ENCODE measurements around the gene KCNK6. TPM values are rescaled to one million over a fixed set of nuclear protein-coding genes. Genes with fewer than 3 reads are reported as not detected.

Gene KCNK6
- total and polyA plus RNA-seq, 3 experiments from 2014 or later, result 3.6 to 11.1 (median 10.1) TPM

GRCh38 chr19:38318660-38319059, 985 bp upstream of the KCNK6 start:
- H3K27me3 Mint-ChIP-seq, result no peaks in the 10 kb centered on the region
- Histone ChIP-seq H3K4me3 (ENCODE audit: low read length) (no peak overlapping the region), H3K9me3 (ENCODE audit: low read length) (no peaks in the 10 kb centered on the region), H3K27ac (ENCODE audit: low read depth, low read length) (no peak overlapping the region), H3K36me3 (ENCODE audit: insufficient read depth, low read length) (no peaks in the 10 kb centered on the region), H3K27me3 (ENCODE audit: insufficient read depth, low read length, poor library complexity, severe bottlenecking) (no peaks in the 10 kb centered on the region), H3K4me1 (ENCODE audit: insufficient read depth, low read length) (peaks cover 48% of the 10 kb centered on the region)
- peaks cover 0 to 7% (median 4%) of the 10 kb centered on the region in 3 donors for H3K36me3 Mint-ChIP-seq
- no peak for DNase-seq
- H3K4me3 Mint-ChIP-seq, result peak overlapping the region; percentile 82 to 86 (median 84)
- peak overlapping the region in 6 of 8 donors; percentile 35 to 84 (median 68) for H3K27ac Mint-ChIP-seq
- H3K9me3 Mint-ChIP-seq, result no peaks in the 10 kb centered on the region
- POLR2A ChIA-PET, result no interaction called here
- CTCF ChIA-PET, result interaction anchor here (0.8 to 2.9 kb wide), 4 partner anchors 17 to 84 kb away, joined by 3 to 11 read pairs (median 6); partner anchors contain the start of genes CATSPERG, FAM98C and PSMD8
- peaks cover 45 to 68% (median 55%) of the 10 kb centered on the region in 3 donors for H3K4me1 Mint-ChIP-seq

GRCh38 chr19:38320969-38321339, 1.3 kb downstream of the KCNK6 start:
- Mint-ChIP-seq H3K9me3 (no peaks in the 10 kb centered on the region), H3K4me1 (peaks cover 40 to 57% (median 48%) of the 10 kb centered on the region in 3 donors), H3K27ac (peak overlapping the region; percentile 48 to 94 (median 85)), H3K4me3 (peak overlapping the region; percentile 84 to 91 (median 85)), H3K27me3 (no peaks in the 10 kb centered on the region), H3K36me3 (peaks cover 0 to 25% (median 6%) of the 10 kb centered on the region in 3 donors)
- Histone ChIP-seq H3K4me3 (ENCODE audit: low read length) (no peak overlapping the region), H3K9me3 (ENCODE audit: low read length) (no peaks in the 10 kb centered on the region), H3K36me3 (ENCODE audit: insufficient read depth, low read length) (no peaks in the 10 kb centered on the region), H3K27ac (ENCODE audit: low read depth, low read length) (no peak overlapping the region), H3K27me3 (ENCODE audit: insufficient read depth, low read length, poor library complexity, severe bottlenecking) (no peaks in the 10 kb centered on the region), H3K4me1 (ENCODE audit: insufficient read depth, low read length) (peaks cover 43% of the 10 kb centered on the region)
- ChIA-PET CTCF (interaction anchor here (1.6 to 2.9 kb wide), 2 partner anchors 53 to 77 kb away, joined by 3 to 11 read pairs; partner anchors contain the start of gene PSMD8), POLR2A (no interaction called here)
- DNase-seq, result no peak

GRCh38 chr19:38321646-38322196, 2.1 kb downstream of the KCNK6 start:
- ChIA-PET POLR2A (no interaction called here), CTCF (no interaction called here)

GRCh38 chr19:38323291-38323690, 3.6 kb downstream of the KCNK6 start:
- ChIA-PET CTCF (no interaction called here), POLR2A (no interaction called here)
- no peaks in the 10 kb centered on the region for H3K9me3 ChIP-seq (ENCODE audit: low read length)
- H3K27me3 Mint-ChIP-seq, result no peaks in the 10 kb centered on the region
- peaks cover 7% of the 10 kb centered on the region for H3K36me3 ChIP-seq (ENCODE audit: insufficient read depth, low read length)
- peaks cover 24 to 37% (median 30%) of the 10 kb centered on the region in 3 donors for H3K4me1 Mint-ChIP-seq
- peaks cover 27% of the 10 kb centered on the region for H3K4me1 ChIP-seq (ENCODE audit: insufficient read depth, low read length)
- no peak overlapping the region for H3K27ac ChIP-seq (ENCODE audit: low read depth, low read length)
- peak overlapping the region in 6 of 8 donors; percentile 18 to 69 (median 52) for H3K27ac Mint-ChIP-seq
- no peak for DNase-seq
- H3K9me3 Mint-ChIP-seq, result no peaks in the 10 kb centered on the region
- H3K27me3 ChIP-seq (ENCODE audit: insufficient read depth, low read length, poor library complexity, severe bottlenecking), result no peaks in the 10 kb centered on the region
- peaks cover 0 to 48% (median 13%) of the 10 kb centered on the region in 3 donors for H3K36me3 Mint-ChIP-seq
- H3K4me3 ChIP-seq (ENCODE audit: low read length), result no peak overlapping the region
- no peak overlapping the region for H3K4me3 Mint-ChIP-seq

More at GRCh38 chr19:38321646-38322196, 2.1 kb downstream of the KCNK6 start:
- H3K27me3 ChIP-seq (ENCODE audit: insufficient read depth, low read length, poor library complexity, severe bottlenecking), result no peaks in the 10 kb centered on the region
- H3K27ac ChIP-seq (ENCODE audit: low read depth, low read length), result no peak overlapping the region
- Mint-ChIP-seq H3K27me3 (no peaks in the 10 kb centered on the region), H3K4me3 (peak overlapping the region in 5 of 7 donors; percentile 34 to 86 (median 84)), H3K27ac (peak overlapping the region in 4 of 8 donors; percentile 35 to 87 (median 59)), H3K4me1 (peaks cover 34 to 49% (median 41%) of the 10 kb centered on the region in 3 donors), H3K9me3 (no peaks in the 10 kb centered on the region), H3K36me3 (peaks cover 0 to 32% (median 7%) of the 10 kb centered on the region in 3 donors)
- peaks cover 36% of the 10 kb centered on the region for H3K4me1 ChIP-seq (ENCODE audit: insufficient read depth, low read length)
- no peaks in the 10 kb centered on the region for H3K9me3 ChIP-seq (ENCODE audit: low read length)
- H3K36me3 ChIP-seq (ENCODE audit: insufficient read depth, low read length), result no peaks in the 10 kb centered on the region
- DNase-seq, result no peak
- H3K4me3 ChIP-seq (ENCODE audit: low read length), result no peak overlapping the region

GRCh38 chr19:38324431-38324830, 4.8 kb downstream of the KCNK6 start:
- Histone ChIP-seq H3K36me3 (ENCODE audit: insufficient read depth, low read length) (peaks cover 7% of the 10 kb centered on the region), H3K9me3 (ENCODE audit: low read length) (no peaks in the 10 kb centered on the region), H3K27me3 (ENCODE audit: insufficient read depth, low read length, poor library complexity, severe bottlenecking) (no peaks in the 10 kb centered on the region), H3K27ac (ENCODE audit: low read depth, low read length) (no peak overlapping the region), H3K4me3 (ENCODE audit: low read length) (no peak overlapping the region), H3K4me1 (ENCODE audit: insufficient read depth, low read length) (peaks cover 16% of the 10 kb centered on the region)
- H3K36me3 Mint-ChIP-seq, result peaks cover 0 to 49% (median 14%) of the 10 kb centered on the region in 3 donors
- CTCF ChIA-PET, result no interaction called here
- POLR2A ChIA-PET, result no interaction called here
- H3K4me3 Mint-ChIP-seq, result no peak overlapping the region
- no peaks in the 10 kb centered on the region for H3K9me3 Mint-ChIP-seq
- no peak for DNase-seq
- no peak overlapping the region for H3K27ac Mint-ChIP-seq
- H3K27me3 Mint-ChIP-seq, result no peaks in the 10 kb centered on the region
- H3K4me1 Mint-ChIP-seq, result peaks cover 13 to 26% (median 18%) of the 10 kb centered on the region in 3 donors

GRCh38 chr19:38326591-38326990, 6.9 kb downstream of the KCNK6 start:
- ChIA-PET CTCF (interaction anchor here (1.0 to 1.6 kb wide), 2 partner anchors 9 to 83 kb away, joined by 3 read pairs; partner anchors contain the start of gene CATSPERG), POLR2A (no interaction called here)
- Histone ChIP-seq H3K27ac (ENCODE audit: low read depth, low read length) (no peak overlapping the region), H3K4me3 (ENCODE audit: low read length) (no peak overlapping the region), H3K4me1 (ENCODE audit: insufficient read depth, low read length) (no peaks in the 10 kb centered on the region), H3K27me3 (ENCODE audit: insufficient read depth, low read length, poor library complexity, severe bottlenecking) (no peaks in the 10 kb centered on the region), H3K36me3 (ENCODE audit: insufficient read depth, low read length) (peaks cover 7% of the 10 kb centered on the region), H3K9me3 (ENCODE audit: low read length) (no peaks in the 10 kb centered on the region)
- no peak for DNase-seq
- Mint-ChIP-seq H3K4me3 (no peak overlapping the region), H3K27ac (no peak overlapping the region), H3K4me1 (peaks cover 3 to 11% (median 8%) of the 10 kb centered on the region in 3 donors), H3K9me3 (no peaks in the 10 kb centered on the region), H3K27me3 (no peaks in the 10 kb centered on the region), H3K36me3 (peaks cover 0 to 47% (median 14%) of the 10 kb centered on the region in 3 donors)

- Mint-ChIP-seq H3K27me3 (no peaks in the 10 kb centered on the region), H3K4me3 (no peak overlapping the region), H3K36me3 (peaks cover 0 to 36% (median 11%) of the 10 kb centered on the region in 3 donors), H3K27ac (peak overlapping the region in 1 of 8 donors; percentile 28), H3K9me3 (no peaks in the 10 kb centered on the region), H3K4me1 (no peaks in the 10 kb centered on the region)
- Histone ChIP-seq H3K9me3 (ENCODE audit: low read length) (no peaks in the 10 kb centered on the region), H3K36me3 (ENCODE audit: insufficient read depth, low read length) (peaks cover 7% of the 10 kb centered on the region), H3K27me3 (ENCODE audit: insufficient read depth, low read length, poor library complexity, severe bottlenecking) (no peaks in the 10 kb centered on the region), H3K4me1 (ENCODE audit: insufficient read depth, low read length) (no peaks in the 10 kb centered on the region), H3K4me3 (ENCODE audit: low read length) (no peak overlapping the region), H3K27ac (ENCODE audit: low read depth, low read length) (no peak overlapping the region)
- ChIA-PET CTCF (no interaction called here), POLR2A (no interaction called here)
- no peak for DNase-seq
Observed at GRCh38 chr19:38329651-38330050, 10.0 kb downstream of the KCNK6 start.

- Mint-ChIP-seq H3K36me3 (peaks cover 0 to 21% (median 8%) of the 10 kb centered on the region in 3 donors), H3K9me3 (no peaks in the 10 kb centered on the region), H3K27ac (peak overlapping the region in 1 of 8 donors; percentile 75), H3K4me3 (no peak overlapping the region), H3K4me1 (peaks cover 2 to 3% (median 2%) of the 10 kb centered on the region in 3 donors), H3K27me3 (no peaks in the 10 kb centered on the region)
- H3K9me3 ChIP-seq (ENCODE audit: low read length), result no peaks in the 10 kb centered on the region
- peaks cover 7% of the 10 kb centered on the region for H3K36me3 ChIP-seq (ENCODE audit: insufficient read depth, low read length)
- DNase-seq, result no peak
- no peaks in the 10 kb centered on the region for H3K27me3 ChIP-seq (ENCODE audit: insufficient read depth, low read length, poor library complexity, severe bottlenecking)
- H3K4me1 ChIP-seq (ENCODE audit: insufficient read depth, low read length), result no peaks in the 10 kb centered on the region
- H3K4me3 ChIP-seq (ENCODE audit: low read length), result no peak overlapping the region
- ChIA-PET POLR2A (no interaction called here), CTCF (interaction anchor here (1.1 to 5.0 kb wide), 2 partner anchors 88 to 429 kb away, joined by 5 to 43 read pairs; no protein-coding TSS in a partner anchor)
- H3K27ac ChIP-seq (ENCODE audit: low read depth, low read length), result no peak overlapping the region
Observed at GRCh38 chr19:38331728-38332127, 12.1 kb downstream of the KCNK6 start.
